H1 (cell line): Measurements from ENCODE around the gene GABRG3.

Experiments used
- CHD2 ChIP-seq: IDR thresholded peaks from 2 replicates; pipeline ENCODE4 v1.6.1; 2012; ENCODE audit warnings: low read length, improper control_type of control experiment
- CREB1 ChIP-seq: IDR thresholded peaks from 2 replicates; pipeline ENCODE4 v1.6.1; 2012; ENCODE audit warnings: inconsistent platforms
- EGR1 ChIP-seq: IDR thresholded peaks from 2 replicates; pipeline ENCODE4 v1.6.1; 2011; ENCODE audit warnings: low read depth, low read length, borderline replicate concordance
- JUN ChIP-seq: IDR thresholded peaks from 2 replicates; pipeline ENCODE4 v1.6.1; 2011; ENCODE audit warnings: low read depth, mild to moderate bottlenecking, improper control_type of control experiment, low read length
- JUND ChIP-seq: IDR thresholded peaks from 2 replicates; pipeline ENCODE4 v1.6.1; 2011; ENCODE audit warnings: mild to moderate bottlenecking, improper control_type of control experiment, low read length
- POLR2A ChIP-seq, 2 experiments: IDR thresholded peaks; 1 replicate in 1 of 2; 2 replicates in 1 of 2; pipeline ENCODE4 v1.6.1; 2011; ENCODE audit warnings: low read depth in 2 of 2, low read length in 2 of 2, mild to moderate bottlenecking in 2 of 2; ENCODE audit errors: control extremely low read depth in 1 of 2
- RAD21 ChIP-seq, 2 experiments: IDR thresholded peaks in 1 of 2; conservative IDR thresholded peaks in 1 of 2; 2 replicates each; pipeline ENCODE4 v1.6.1; 2011; ENCODE audit warnings: low read depth in 2 of 2, low read length in 2 of 2, improper control_type of control experiment in 1 of 2, inconsistent platforms in 1 of 2, mild to moderate bottlenecking in 1 of 2, moderate library complexity in 1 of 2
- SIX5 ChIP-seq: IDR thresholded peaks from 2 replicates; pipeline ENCODE4 v1.6.1; 2011; ENCODE audit warnings: mild to moderate bottlenecking, low read depth, low read length
- SP2 ChIP-seq: IDR thresholded peaks from 2 replicates; pipeline ENCODE4 v1.6.1; 2012; ENCODE audit warnings: mild to moderate bottlenecking, low read length, inconsistent platforms
- TCF12 ChIP-seq: IDR thresholded peaks from 2 replicates; pipeline ENCODE4 v1.6.1; 2011; ENCODE audit warnings: low read depth, mild to moderate bottlenecking, low read length
- ZNF274 ChIP-seq: IDR thresholded peaks from 2 replicates; pipeline ENCODE4 v1.7.0; 2012; ENCODE audit warnings: low read length, borderline replicate concordance; ENCODE audit errors: extremely low read depth
- TF ChIP-seq, protein P1 (sequence below), 3 experiments: IDR thresholded peaks; 1 replicate in 2 of 3; 2 replicates in 1 of 3; pipeline versions ENCODE4 v1.5.1 to v1.6.1; 2011; ENCODE audit warnings: low read length in 3 of 3, mild to moderate bottlenecking in 3 of 3, inconsistent platforms in 2 of 3, low read depth in 1 of 3, moderate library complexity in 1 of 3; ENCODE audit not compliant: insufficient read depth in 1 of 3; ENCODE audit errors: control extremely low read depth in 1 of 3

DNA sequence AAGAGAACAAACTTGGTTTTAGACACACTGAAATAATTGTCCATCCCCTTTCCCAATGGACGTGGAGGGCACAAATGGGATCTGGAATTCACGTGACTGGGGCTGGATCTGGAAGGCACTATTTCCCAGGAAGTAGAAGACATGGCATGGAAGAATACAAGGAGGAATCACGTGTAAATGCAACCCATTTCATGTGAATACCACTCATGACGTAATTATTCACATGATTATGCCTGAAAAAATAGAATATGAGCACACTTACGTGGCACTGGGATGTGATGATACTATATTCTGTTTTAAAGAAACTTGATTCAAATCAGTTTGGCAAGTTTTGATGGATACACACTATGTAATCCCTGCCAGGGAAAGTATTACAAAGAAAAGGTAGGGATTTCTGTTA is 477.3 kb downstream of the GABRG3 start:
- no peak for TF ChIP-seq JUND
- no peak for TF ChIP-seq EGR1
- TF ChIP-seq, protein P1, sequence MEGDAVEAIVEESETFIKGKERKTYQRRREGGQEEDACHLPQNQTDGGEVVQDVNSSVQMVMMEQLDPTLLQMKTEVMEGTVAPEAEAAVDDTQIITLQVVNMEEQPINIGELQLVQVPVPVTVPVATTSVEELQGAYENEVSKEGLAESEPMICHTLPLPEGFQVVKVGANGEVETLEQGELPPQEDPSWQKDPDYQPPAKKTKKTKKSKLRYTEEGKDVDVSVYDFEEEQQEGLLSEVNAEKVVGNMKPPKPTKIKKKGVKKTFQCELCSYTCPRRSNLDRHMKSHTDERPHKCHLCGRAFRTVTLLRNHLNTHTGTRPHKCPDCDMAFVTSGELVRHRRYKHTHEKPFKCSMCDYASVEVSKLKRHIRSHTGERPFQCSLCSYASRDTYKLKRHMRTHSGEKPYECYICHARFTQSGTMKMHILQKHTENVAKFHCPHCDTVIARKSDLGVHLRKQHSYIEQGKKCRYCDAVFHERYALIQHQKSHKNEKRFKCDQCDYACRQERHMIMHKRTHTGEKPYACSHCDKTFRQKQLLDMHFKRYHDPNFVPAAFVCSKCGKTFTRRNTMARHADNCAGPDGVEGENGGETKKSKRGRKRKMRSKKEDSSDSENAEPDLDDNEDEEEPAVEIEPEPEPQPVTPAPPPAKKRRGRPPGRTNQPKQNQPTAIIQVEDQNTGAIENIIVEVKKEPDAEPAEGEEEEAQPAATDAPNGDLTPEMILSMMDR (IDR thresholded peaks at IDR 0.05; ENCODE audit: control extremely low read depth in 1 of 3, insufficient read depth in 1 of 3, low read depth in 1 of 3, low read length in 3 of 3) = no peak
- TF ChIP-seq RAD21 (IDR thresholded peaks at IDR 0.05 in 1 of 2, conservative IDR thresholded peaks at IDR 0.05 in 1 of 2; ENCODE audit: low read depth in 2 of 2, low read length in 2 of 2) = no peak
- no peak for TF ChIP-seq CREB1
- no peak for TF ChIP-seq TCF12
- TF ChIP-seq JUN = no peak
- TF ChIP-seq POLR2A (IDR thresholded peaks at IDR 0.05; ENCODE audit: control extremely low read depth in 1 of 2, low read depth in 2 of 2, low read length in 2 of 2) = no peak
- TF ChIP-seq SIX5 = no peak
- TF ChIP-seq SP2 = no peak
- no peak for TF ChIP-seq ZNF274
- no peak for TF ChIP-seq CHD2
